Cerebellar cortex (tissue), 1 donor: Measurements from ENCODE around the gene SPRTN.
A peak's percentile ranks its signal among the peaks of the same experiment; 100 is the strongest.

Source experiments
- DNase-seq: peaks from one replicate; pipeline ENCODE4 v3.0.0-alpha.2; 2015; ENCODE audit warnings: low spot score

SPRTN gene

GRCh38 chr1:231338270-231339128 lies at the start of gene SPRTN:
Gene SPRTN (plus strand): TSS chr1:231338293. CDS start chr1:231338384, 91 bp downstream.
- DNase-seq, result no peak

- DNase-seq, result no peak
Measured at GRCh38 chr1:231295938-231296337, 42.2 kb upstream of the SPRTN start.

- no peak for DNase-seq
Measured at GRCh38 chr1:231301990-231302389, 36.1 kb upstream of the SPRTN start.

- DNase-seq, result no peak
Measured at GRCh38 chr1:231310391-231310934, 27.6 kb upstream of the SPRTN start.

- DNase-seq, result no peak
Measured at GRCh38 chr1:231311720-231312431, 26.2 kb upstream of the SPRTN start.

- no peak for DNase-seq
Measured at GRCh38 chr1:231312432-231312788, 25.7 kb upstream of the SPRTN start.

- DNase-seq, result no peak
Measured at GRCh38 chr1:231313661-231314060, 24.4 kb upstream of the SPRTN start.

- DNase-seq, result peak; percentile 26
Measured at GRCh38 chr1:231315887-231316286, 22.2 kb upstream of the SPRTN start.

GRCh38 chr1:231317306-231318014 lies 20.6 kb upstream of the SPRTN start:
- no peak for DNase-seq

GRCh38 chr1:231318015-231318355 lies 20.1 kb upstream of the SPRTN start:
- no peak for DNase-seq

- DNase-seq, result no peak
Measured at GRCh38 chr1:231318568-231318967, 19.5 kb upstream of the SPRTN start.

- DNase-seq, result no peak
Measured at GRCh38 chr1:231319080-231319479, 19.0 kb upstream of the SPRTN start.

- DNase-seq, result no peak
Measured at GRCh38 chr1:231322880-231323530, 15.1 kb upstream of the SPRTN start.

GRCh38 chr1:231324660-231325059 lies 13.4 kb upstream of the SPRTN start:
- no peak for DNase-seq

- DNase-seq, result no peak
Measured at GRCh38 chr1:231326248-231326647, 11.8 kb upstream of the SPRTN start.

GRCh38 chr1:231327617-231328016 lies 10.5 kb upstream of the SPRTN start:
- DNase-seq, result no peak

- DNase-seq, result no peak
Measured at GRCh38 chr1:231329483-231329882, 8.6 kb upstream of the SPRTN start.

- no peak for DNase-seq
Measured at GRCh38 chr1:231332761-231333160, 5.3 kb upstream of the SPRTN start.

GRCh38 chr1:231334079-231334666 lies 3.9 kb upstream of the SPRTN start:
- no peak for DNase-seq

- no peak for DNase-seq
Measured at GRCh38 chr1:231334952-231335351, 3.1 kb upstream of the SPRTN start.
